Gastroesophageal sphincter (tissue), 3 donors: ENCODE results near the gene IDUA.

Experiments used
- EP300 ChIP-seq: sonication (generic); formaldehyde crosslinking; IDR thresholded peaks from one replicate; pipeline ENCODE4 v1.6.1; 2017; ENCODE audit warnings: antibody characterized with exemption, mild to moderate bottlenecking
- POLR2A ChIP-seq, 2 donors: fragments of 450-650 bp; IDR thresholded peaks; one replicate each; pipeline ENCODE4 v1.6.1; 2017; ENCODE audit warnings: antibody characterized with exemption in 2 of 2, mild to moderate bottlenecking in 2 of 2, moderate library complexity in 1 of 2
- TF ChIP-seq, protein P1 (sequence below), 4 experiments: fragments of 200-600 bp in 2 of 4; fragments of 450-650 bp in 2 of 4; sonication (generic) in 1 of 4; IDR thresholded peaks; one replicate each; pipeline ENCODE4 v1.5.1; 2017 to 2019; ENCODE audit warnings: antibody characterized with exemption in 4 of 4, mild to moderate bottlenecking in 2 of 4, moderate library complexity in 2 of 4

DNA sequence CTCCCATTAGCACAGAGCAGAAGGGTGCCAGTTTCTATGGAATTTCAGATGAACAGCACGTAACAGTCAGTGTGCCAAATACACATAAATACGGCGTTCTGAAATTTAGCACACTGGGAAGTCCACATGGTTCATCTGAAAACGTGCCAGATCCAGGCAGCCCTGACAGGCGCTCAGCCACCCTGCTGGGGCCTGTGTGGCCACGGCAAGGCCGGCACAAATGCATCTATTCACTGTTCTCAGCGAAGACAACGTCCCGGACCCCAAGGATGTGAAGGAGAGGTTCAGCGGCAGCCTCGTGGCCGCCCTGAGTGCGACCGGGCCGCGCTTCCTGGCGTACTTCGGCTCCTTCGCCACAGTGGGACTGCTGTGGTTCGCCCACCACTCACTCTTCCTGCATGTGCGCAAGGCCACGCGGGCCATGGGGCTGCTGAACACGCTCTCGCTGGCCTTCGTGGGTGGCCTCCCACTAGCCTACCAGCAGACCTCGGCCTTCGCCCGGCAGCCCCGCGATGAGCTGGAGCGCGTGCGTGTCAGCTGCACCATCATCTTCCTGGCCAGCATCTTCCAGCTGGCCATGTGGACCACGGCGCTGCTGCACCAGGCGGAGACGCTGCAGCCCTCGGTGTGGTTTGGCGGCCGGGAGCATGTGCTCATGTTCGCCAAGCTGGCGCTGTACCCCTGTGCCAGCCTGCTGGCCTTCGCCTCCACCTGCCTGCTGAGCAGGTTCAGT lies 29.1 kb upstream of the IDUA start:
- TF ChIP-seq, protein P1, sequence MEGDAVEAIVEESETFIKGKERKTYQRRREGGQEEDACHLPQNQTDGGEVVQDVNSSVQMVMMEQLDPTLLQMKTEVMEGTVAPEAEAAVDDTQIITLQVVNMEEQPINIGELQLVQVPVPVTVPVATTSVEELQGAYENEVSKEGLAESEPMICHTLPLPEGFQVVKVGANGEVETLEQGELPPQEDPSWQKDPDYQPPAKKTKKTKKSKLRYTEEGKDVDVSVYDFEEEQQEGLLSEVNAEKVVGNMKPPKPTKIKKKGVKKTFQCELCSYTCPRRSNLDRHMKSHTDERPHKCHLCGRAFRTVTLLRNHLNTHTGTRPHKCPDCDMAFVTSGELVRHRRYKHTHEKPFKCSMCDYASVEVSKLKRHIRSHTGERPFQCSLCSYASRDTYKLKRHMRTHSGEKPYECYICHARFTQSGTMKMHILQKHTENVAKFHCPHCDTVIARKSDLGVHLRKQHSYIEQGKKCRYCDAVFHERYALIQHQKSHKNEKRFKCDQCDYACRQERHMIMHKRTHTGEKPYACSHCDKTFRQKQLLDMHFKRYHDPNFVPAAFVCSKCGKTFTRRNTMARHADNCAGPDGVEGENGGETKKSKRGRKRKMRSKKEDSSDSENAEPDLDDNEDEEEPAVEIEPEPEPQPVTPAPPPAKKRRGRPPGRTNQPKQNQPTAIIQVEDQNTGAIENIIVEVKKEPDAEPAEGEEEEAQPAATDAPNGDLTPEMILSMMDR (IDR thresholded peaks at IDR 0.05), result no peak
- no peak for TF ChIP-seq POLR2A (IDR thresholded peaks at IDR 0.05)
- no peak for TF ChIP-seq EP300
